ENCODE measurements around the gene TENT5C.

DNA sequence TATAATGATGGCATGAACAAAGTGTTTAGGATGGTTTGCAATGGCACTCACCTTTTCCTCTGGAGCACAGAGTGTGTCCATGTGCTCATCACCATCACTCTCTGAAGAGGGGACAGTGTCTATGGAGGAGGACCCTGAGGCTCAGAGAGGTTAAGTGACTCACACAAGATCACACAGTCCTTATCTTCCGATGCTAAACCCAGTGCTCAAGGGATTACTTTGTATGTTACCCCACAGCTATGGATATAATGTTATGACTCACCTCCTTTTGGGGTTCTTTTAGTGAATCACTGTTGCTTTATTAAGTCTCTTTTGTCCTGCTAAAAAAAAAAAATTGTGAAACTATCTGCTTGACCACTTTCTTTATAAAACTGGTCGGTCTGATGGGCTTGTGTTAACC, 67.6 kb downstream of the TENT5C start:
- TF ChIP-seq, protein P1, sequence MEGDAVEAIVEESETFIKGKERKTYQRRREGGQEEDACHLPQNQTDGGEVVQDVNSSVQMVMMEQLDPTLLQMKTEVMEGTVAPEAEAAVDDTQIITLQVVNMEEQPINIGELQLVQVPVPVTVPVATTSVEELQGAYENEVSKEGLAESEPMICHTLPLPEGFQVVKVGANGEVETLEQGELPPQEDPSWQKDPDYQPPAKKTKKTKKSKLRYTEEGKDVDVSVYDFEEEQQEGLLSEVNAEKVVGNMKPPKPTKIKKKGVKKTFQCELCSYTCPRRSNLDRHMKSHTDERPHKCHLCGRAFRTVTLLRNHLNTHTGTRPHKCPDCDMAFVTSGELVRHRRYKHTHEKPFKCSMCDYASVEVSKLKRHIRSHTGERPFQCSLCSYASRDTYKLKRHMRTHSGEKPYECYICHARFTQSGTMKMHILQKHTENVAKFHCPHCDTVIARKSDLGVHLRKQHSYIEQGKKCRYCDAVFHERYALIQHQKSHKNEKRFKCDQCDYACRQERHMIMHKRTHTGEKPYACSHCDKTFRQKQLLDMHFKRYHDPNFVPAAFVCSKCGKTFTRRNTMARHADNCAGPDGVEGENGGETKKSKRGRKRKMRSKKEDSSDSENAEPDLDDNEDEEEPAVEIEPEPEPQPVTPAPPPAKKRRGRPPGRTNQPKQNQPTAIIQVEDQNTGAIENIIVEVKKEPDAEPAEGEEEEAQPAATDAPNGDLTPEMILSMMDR (optimal IDR thresholded peaks at IDR 0.05 in 1 of 3, IDR thresholded peaks at IDR 0.05 in 1 of 3, conservative IDR thresholded peaks at IDR 0.05 in 1 of 3; ENCODE audit: extremely low read depth in 1 of 3, insufficient read depth in 2 of 3, low read length in 3 of 3) = no peak
- TF ChIP-seq EZH2 (IDR thresholded peaks at IDR 0.05; ENCODE audit: low read length) = no peak
